HG02852 (cell line): ENCODE measurements around the gene GPATCH4.
"Not testable (repeated sequence)": the region's sequence is repeated elsewhere in the genome, so short reads cannot be mapped to it uniquely, and the experiment has no call there.

ENCODE experiments used
- ATAC-seq: cut with Tn5 transposase; IDR thresholded peaks from one replicate; pipeline ENCODE4 v1.9.1; 2021; ENCODE audit warnings: mild to moderate bottlenecking, moderate library complexity; ENCODE audit not compliant: unreplicated experiment

Gene GPATCH4

DNA sequence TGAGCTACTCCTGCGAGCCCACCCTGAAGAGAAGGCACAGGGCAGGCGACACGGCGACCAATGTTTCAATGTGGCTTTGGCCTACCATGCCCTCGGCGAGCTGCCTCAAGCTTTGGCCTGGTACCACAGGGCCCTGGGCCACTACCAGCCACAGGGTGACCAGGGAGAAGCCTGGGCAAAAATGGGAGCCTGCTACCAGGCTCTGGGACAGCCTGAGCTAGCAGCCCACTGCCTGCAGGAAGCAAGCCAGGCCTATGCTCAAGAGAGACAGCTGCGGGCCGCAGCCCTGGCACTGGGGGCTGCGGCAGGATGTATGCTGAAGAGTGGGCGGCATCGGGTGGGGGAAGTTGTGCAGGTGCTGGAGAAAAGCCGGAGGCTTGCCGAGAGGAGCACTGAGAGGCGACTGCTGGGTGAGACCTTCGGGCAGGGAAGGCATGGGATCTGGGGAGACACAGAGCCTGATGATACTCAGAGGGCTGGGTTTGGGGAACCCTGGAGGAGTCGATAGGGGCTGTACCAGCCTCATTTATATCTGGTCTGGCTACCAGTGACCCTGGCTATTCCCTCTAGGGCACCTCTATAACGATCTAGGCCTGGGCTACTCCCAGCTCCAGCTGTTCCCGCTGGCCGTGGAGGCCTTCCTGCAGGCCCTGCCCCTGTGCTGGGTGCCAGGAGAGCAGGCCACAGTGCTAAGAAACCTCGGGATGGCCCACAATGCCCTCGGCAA is 19.5 kb downstream of the GPATCH4 start:
- ATAC-seq, result no peak

DNA sequence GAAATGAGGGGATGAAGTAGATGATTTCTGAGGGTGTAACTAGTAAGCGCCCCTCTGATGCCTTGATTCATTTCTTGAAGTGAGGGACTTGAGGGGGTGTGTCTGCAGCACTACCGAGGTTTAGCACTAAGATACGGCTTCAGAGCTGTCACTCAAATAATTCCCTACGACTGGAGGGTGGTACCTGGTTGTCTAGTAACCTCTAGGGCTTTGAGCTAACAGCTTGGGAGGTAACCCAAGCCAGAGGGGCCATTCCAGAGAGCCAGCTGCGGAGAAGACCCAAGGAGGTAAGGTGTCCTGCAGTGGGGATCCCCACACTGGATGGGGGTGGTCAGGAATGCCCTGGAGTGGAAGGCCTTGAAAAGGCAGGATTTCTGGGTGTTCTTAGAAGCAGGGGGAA is 21.8 kb downstream of the GPATCH4 start, which contains the start of gene TTC24:
Gene TTC24 (plus strand): TSS at position 252 of the 400 bp plus-strand sequence. CDS start 1,642 bp downstream, outside the sequence.
- ATAC-seq, result no peak

DNA sequence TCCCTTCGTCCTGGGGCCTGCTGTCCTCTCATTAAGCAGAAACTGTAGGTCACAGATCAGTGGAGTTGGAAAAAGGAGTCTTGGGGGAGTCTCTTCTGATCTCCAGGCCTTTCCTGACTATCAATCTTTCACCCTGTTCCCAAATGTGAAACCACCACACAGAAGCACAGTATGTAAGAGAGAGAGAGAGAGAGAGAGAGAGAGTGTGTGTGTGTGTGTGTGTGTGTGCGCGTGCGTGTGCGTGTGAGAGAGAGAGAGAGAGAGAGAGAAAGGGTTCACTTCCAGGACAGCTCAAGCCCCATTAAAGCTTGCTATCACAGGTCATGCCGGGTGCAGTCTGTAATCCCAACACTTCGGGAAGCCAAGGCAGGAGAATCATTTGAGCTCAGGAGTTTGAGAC is 23.2 kb downstream of the GPATCH4 start:
- no peak for ATAC-seq

DNA sequence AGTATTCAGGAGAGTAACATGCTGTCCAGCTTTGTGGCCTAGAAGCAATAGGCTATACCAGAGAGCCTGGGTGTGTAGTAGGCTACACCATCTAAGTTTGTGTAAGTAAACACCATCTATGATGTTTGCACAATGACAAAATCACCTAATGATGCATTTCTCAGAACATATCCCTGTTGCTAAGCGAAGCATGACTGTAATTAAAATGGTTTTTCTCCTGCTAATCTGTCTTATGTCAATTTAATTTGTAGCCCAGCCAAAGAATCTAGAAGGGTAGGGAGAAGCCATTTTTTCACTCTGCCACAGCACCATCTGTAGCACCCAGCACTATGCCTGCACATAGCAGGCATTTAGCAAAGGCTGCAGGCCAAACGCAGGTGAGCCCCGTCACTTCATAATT is 23.7 kb downstream of the GPATCH4 start:
- no peak for ATAC-seq

DNA sequence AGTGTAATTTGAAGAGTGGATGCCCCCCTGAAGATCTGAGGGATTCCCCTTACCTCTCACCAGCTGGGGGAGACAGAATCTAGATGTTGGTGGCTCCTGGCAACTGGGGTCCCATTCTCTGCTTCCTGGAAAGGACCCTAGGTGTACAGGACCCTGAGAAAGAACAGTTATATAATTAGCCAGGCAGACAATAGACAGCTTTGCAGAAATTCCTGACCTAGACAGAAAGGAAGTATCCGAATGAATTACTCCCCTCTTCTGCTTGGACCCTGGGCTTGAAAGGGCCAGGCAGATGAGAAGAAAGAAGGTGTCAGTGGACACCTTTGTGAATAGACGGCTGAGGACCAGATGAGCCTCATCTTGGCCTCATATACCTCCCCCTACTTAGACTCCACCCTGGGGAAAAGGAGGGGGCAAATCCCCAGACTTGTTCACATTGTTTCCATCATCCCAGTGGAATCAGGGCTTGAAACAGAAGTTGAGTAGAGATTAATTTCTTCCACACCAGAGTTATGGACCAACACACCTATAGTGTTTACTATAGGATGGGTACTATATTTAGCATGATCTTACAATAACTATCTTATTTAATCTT is 27.1 kb downstream of the GPATCH4 start:
- no peak for ATAC-seq

DNA sequence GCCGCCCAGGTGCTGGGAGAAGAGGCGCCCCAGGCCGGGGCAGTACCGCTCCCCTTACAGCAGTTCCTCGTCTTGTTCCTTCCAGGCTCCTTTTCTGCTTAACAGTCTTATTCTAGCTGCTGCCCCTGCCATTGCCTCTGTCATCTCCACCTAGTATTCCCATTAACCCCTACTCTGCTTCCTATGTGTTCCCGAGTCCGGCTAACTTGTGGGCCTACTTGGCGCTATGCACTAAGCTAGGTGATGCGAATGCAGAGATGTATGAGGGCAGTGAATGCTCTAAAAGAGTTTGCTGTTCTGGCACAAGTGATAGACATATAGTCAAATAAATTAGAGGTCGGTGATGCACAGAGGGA is 28.6 kb downstream of the GPATCH4 start:
- no peak for ATAC-seq

DNA sequence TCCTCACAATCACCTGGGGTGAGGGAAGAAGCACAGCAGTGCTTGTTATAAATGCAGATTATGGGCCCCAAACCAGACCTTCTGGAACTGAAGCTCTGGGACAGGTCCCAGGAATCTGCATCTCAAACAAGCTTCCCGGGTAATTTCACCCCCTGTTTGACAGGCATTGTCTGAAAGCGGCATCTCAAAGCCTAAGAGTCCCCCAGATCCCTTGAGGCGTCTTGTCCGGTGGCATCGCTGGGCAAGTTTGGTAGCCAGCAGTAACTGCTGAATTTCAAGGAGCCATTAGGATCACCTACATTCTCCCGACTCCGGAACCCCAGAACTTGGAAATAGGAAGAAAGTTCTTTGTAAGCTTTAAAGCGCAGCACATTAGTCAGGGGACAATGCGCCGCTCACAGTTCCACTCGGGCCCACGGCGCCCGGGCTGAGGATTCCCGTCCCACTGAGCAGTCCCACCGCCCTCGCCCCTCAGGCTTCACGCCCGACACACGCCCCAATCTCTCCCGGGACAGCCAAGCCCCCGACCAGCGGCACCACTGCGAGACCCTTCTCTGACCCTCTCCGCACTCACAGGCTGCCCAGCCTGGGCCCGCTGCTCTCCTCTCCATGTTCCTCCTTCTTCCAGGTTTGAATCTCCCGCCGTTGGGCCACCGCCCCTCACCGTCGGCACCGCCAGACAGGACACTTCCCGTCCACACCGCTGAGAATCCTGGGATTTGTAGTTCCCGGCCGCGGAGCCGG is 29.2 kb downstream of the GPATCH4 start, which contains the start of gene IQGAP3:
Gene IQGAP3 (minus strand): TSS at position 647 of the 744 bp plus-strand sequence. CDS start 36 bp downstream, at position 611.
- peak; percentile 68 for ATAC-seq

DNA sequence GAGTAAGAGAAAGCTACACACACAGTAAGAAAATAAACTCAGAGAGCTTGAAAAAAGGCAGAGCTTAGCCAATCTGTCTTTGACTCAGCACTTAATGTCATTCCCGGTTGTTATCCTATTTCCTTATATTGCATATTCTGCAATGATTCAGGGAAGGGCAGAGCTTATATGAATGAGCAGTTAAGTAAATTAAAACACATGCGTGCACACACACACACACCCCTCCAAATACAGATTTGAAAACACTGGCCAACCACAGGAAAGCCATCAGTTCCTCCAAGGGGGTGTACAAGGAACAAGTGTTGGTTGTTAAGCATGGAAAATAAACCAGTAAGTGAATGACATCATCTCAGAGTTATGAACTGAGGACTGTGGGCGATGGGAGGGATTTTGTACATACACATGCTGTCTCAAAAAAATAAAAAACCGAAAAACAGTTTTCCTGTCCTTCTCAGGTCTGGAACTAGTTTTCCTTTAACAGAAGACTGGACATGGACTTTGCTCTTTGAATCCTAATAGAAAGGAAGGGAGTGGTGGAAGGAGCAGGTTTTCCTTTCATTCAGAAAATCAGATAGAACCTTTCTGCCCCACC is 29.9 kb downstream of the GPATCH4 start:
- ATAC-seq, result no peak

DNA sequence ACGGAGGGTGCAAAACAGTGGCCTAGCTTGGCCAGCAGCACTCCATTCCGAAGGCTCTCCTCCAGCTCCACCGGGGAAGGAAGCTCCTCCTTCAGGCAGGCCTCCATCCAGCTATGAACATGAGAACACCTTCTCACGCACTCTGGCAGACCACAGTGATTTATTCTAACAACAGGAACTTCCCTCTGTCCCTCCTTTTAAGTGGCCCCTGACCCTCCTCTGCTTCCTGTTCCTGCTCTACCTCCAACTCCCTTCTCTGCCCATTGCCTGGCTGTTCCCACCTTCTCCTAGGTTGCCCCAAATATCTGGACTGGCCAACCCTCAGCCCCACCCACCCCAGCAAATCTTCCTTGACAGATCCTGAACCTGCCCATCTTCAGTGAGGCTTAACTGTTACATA is 34.8 kb downstream of the GPATCH4 start:
- no peak for ATAC-seq

DNA sequence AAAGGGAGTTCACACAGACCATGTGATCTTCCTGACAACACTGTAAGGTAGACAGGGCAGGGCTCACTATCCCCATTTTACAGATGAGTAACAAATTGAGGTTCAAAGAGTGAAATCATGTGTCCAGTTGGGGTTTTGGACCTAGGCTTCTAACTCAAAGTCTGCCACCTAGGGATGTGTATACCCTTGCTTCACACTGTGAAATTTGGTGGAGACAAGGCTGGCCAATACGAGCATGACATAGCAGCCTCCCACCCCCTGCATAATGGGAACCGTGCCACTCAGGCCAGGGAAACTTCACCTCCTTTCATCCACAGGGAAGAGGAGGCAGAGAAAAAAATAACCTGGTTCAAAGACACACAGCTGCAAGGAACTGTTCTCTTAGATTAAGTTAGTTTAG is 35.8 kb downstream of the GPATCH4 start:
- no peak for ATAC-seq

DNA sequence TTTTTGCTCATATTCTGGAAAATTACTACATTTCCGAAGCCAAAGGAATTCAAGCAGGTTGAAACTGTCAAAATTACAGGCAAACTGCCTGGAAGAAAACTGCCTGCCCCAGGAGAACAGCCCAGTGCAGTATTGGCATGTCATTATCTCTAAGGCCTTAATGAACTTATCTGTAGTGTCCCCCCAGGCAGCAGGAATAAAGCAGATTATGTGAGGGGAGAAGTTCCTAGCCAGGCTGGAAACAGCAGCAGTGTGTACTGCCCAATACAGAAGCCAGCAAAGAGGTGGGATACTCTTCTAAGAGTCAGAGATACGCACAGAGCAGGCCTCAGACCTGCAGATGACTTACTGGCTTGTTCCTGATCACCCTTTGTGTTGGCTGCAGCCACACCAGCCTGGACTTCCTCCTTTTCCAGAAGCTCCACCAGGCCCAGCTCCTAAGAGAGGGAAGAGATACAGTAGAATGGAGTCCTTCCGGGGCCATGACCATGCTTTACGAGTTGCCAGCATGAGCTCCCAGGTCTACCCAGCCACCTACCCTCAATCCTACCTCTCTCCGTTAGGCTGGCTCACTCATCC is 40.6 kb downstream of the GPATCH4 start:
- no peak for ATAC-seq

DNA sequence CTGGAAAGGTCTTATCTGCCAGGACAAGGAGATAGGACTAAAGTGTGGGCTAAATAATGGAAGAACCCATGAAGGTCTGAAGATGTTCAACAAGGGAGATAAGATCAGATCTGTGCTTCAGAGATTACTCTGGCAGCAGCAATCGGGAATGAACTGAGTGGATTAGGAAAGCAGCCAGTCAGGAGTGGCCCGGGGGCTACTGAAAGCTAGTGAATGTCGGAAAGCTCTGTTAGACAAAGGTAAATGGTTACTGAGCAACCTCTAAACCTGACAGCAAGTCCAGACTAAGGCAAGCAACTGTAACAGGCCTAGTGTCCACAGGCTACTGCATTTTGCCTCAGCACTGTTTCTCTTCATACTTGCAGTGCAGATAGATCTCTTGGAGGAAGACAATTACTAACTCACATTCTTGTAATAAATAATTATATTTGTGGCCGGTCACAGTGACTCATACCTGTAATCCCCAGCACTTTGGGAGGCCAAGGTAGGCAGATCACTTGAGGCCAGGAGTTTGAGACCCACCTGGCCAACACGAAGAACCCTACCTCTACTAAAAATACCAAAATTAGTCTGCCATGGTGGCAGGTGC is 41.4 kb downstream of the GPATCH4 start:
- ATAC-seq, result no peak

DNA sequence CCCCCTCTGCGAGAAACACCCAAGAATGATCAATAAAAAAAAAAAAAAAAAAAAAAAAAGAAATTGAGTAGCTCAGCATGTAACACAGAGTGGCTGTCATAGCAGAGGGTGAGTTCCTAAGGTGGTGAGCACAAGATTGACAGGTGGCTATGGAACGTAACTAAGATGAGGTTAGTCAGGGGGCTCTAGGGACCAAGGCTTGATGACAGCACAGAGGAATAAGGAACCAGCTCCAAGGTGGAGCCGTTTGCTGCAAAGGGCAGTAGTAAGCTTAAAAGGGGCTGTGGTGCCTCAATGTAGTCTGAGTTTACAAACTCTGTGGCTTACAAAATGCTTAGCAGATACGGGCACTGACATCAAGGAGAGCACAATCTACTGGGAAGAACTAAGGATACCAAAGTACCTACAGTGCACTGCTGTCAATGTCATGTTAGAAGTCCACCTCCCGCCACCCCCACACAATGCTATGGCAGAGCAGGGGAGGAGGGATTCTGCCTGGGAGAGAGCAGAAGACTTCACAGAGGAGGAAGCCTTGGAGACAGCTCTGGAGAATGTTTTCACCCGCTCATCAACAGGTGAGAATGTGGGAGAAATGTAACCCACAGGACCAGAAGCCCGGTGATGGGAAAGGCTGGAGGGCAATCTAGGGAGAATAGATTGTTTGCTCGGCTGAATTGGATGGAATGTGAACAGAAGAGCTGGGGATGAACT is 42.0 kb downstream of the GPATCH4 start:
- no peak for ATAC-seq

DNA sequence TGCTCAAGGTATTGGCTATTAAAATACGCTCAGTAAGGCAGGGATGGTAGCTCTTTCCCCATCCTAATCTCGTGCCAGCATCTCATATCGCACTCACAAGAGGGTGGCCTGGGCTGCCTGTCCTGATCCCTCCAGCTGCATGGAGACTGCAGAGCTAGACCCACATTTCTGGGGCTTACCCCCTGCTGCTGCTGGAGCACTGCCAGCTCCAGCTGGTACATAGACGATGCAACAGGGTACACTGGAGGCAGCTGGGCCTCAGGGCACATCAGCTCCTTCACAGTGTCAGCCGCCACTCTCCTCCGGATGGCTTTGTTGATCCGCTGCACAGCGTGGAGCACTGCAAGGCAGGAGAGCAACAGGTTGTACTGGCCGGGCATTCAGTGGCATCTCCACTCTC is 44.9 kb downstream of the GPATCH4 start:
- no peak for ATAC-seq

DNA sequence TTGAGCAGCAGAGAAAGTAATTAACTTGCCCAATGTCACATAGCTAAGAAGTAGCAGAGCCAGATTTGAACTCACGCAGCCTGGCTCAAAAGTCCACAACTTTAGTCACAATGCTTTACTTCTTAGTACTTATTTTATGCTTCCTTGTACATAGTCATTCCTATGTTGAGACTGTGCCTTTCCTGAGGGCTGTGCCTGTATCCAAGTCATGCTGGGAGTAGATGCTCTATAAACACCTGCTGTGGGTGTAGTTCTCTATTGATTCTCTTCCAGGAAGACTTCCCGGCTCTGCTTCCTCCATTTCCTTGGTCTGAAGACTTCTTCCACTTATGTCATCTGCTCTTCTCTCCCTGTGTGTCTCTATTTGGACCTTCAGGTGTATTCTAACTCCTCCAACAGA is 45.6 kb downstream of the GPATCH4 start:
- ATAC-seq, result no peak

DNA sequence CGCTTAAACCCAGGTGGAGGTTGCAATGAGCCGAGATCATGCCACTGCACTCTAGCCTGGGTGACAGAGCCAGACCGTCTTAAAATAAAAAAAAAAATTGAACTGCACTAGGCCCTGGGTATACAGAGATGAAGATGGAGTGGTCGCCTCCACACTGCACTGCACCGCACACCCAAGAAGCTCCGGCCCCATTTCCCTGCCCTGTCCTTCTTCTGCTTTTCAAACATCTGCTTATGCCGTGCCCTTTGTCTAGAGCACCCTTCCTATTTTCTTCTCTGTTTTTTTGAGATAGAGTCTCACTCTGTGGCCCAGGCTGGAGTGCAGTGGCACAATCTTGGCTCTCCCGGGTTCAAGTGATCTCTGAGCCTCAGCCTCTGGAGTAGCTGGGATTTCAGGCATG is 46.3 kb downstream of the GPATCH4 start:
- no peak for ATAC-seq

DNA sequence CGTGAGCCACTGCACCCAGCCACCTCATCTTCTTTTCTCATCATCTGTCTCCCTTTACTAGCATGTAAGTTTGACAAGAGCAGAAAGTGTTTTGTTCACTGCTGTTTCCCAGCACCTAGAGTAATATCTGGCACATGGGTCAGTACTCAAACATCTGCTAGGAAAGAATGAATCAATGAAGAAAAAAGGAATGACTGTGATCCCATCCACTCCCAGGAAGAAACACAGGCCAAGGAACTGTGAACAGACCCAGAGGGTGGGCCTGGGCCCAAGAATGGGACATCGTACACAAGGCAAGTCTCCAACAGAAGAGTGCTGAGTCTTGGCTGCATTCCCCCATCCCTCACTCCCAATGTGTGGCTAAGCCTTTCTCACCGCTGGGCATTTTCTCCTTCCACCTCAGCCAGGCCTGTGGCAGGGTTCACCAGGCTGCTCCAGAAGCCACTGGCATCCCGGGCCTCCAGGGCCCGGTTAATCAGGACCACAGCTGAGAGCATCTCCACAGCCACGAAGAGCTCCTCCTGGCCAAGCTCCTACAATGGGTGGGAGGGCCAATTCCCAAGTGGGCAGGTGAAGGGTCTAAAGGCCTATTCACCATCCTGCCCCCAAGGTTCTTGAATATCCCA is 47.3 kb downstream of the GPATCH4 start:
- ATAC-seq, result no peak

DNA sequence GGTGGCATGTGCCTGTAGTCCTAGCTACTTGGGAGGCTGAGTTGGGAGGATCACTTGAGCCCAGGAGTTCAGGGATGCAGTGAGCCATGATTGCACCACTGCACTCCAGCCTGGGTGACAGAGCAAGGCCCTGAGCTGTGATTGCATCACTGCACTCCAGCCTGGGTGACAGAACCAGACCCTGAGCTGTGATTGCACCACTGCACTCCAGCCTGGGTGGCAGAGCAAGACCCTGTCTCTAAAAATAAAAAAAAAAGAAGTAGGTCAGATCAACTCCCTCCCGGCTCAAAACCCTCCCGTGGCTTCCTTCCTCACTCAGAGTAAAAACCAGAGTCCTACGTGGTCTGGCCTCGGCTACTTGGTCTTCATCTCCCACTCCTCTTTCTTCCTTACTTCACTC is 48.3 kb downstream of the GPATCH4 start:
- ATAC-seq, result not testable (repeated sequence)

DNA sequence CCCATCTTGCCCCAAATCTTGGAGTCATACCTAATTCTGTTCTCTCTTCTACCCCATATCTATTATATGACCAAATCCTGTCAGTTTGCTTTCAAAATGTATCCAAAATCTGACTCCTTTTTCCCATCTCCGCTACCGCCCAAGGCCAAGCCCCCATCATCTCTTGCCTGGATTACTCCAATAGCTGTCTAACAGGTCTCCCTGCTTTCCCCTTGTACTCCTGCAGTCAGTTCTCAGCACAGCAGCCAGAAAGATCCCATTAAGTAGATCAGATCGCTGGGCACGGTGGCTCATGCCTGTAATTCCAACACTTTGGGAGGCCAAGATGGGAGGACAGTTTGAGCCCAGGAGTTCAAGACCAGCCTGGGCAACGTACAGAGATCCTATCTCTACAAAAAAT is 48.8 kb downstream of the GPATCH4 start:
- no peak for ATAC-seq

DNA sequence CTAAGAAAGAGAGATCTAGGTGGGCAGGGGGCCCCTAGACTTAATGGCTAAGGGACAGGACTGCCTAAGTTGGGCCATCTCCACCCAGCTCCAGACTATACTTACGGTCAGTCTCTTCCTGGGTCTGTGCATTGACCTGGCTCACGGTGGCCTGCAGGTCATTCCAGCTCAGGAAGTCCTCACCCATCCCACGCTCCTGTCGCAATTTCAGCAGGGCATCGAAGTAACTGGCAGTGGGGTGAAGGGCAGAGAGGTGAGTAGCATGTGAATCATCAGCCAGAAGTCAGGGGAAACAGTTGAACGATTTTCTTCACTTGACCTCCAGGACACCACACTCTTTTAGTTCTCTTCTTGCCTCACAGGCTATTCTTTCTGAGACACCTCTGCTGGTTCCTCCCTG is 49.4 kb downstream of the GPATCH4 start:
- ATAC-seq, result no peak
